ENCODE data around the gene HSPA1L. TPM values are rescaled to one million over a fixed set of nuclear protein-coding genes. Genes with fewer than 3 reads are reported as not detected.
A peak's percentile ranks its signal among the peaks of the same experiment; 100 is the strongest.

HSPA1L gene

GRCh38 chr6:31765559-31765909 is 49.5 kb downstream of the HSPA1L start:
- Histone ChIP-seq H3K4me1 (ENCODE audit: control insufficient read depth, insufficient read depth, low read length) (peaks cover 11% of the 10 kb centered on the region), H3K4me3 (ENCODE audit: low read length) (no peak overlapping the region), H3K9me3 (replicated peaks; ENCODE audit: low read length) (no peaks in the 10 kb centered on the region)

DNA sequence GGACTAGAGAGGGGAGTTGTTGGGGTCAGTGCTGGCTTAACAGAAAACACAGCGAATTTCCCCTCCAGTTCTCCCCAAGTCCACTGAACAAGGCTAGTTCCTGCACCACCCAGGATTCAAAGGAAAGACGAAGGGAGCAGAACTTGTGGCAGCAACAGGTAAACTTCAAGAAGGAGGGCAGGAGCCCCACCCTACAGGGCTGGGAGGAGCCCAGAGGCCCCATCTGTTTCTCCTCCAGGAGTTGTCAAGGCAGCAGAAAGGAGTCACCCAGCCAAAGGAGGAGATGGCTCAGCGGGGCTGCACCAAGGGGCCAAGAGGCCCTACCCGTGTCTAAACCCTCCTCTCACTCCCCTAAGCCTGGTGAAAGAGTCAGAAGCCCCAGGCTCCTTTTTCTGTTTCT is 50.9 kb downstream of the HSPA1L start:
- H3K4me3 ChIP-seq (ENCODE audit: low read length): no peak overlapping the region
- H3K9ac ChIP-seq (ENCODE audit: low read depth, low read length): no peak overlapping the region
- H3K36me3 ChIP-seq (ENCODE audit: insufficient read depth, low read length): peaks cover 17% of the 10 kb centered on the region
- H3K9me3 ChIP-seq (replicated peaks; ENCODE audit: low read length): no peaks in the 10 kb centered on the region
- H3K27me3 ChIP-seq (ENCODE audit: control insufficient read depth, insufficient read depth, low read length): no peaks in the 10 kb centered on the region
- no peak overlapping the region for H3K4me2 ChIP-seq (ENCODE audit: low read length)
- H3K4me1 ChIP-seq (ENCODE audit: control insufficient read depth, insufficient read depth, low read length): peaks cover 11% of the 10 kb centered on the region

More at GRCh38 chr6:31765559-31765909, 49.5 kb downstream of the HSPA1L start:
- no peaks in the 10 kb centered on the region for H3K27me3 ChIP-seq (ENCODE audit: control insufficient read depth, insufficient read depth, low read length)
- peaks cover 10% of the 10 kb centered on the region for H3K36me3 ChIP-seq (ENCODE audit: insufficient read depth, low read length)
- H3K9ac ChIP-seq (ENCODE audit: low read depth, low read length): no peak overlapping the region
- H3K4me2 ChIP-seq (ENCODE audit: low read length): no peak overlapping the region

- no peaks in the 10 kb centered on the region for H3K27me3 ChIP-seq (ENCODE audit: control insufficient read depth, insufficient read depth, low read length)
- no peaks in the 10 kb centered on the region for H3K9me3 ChIP-seq (replicated peaks; ENCODE audit: low read length)
- no peak overlapping the region for H3K4me3 ChIP-seq (ENCODE audit: low read length)
- H3K4me2 ChIP-seq (ENCODE audit: low read length): no peak overlapping the region
- no peak overlapping the region for H3K9ac ChIP-seq (ENCODE audit: low read depth, low read length)
- peaks cover 11% of the 10 kb centered on the region for H3K4me1 ChIP-seq (ENCODE audit: control insufficient read depth, insufficient read depth, low read length)
- peaks cover 17% of the 10 kb centered on the region for H3K36me3 ChIP-seq (ENCODE audit: insufficient read depth, low read length)
Observed at GRCh38 chr6:31763619-31763940, 51.5 kb downstream of the HSPA1L start.

- Histone ChIP-seq H3K9me3 (replicated peaks; ENCODE audit: low read length) (no peaks in the 10 kb centered on the region), H3K4me3 (ENCODE audit: low read length) (no peak overlapping the region), H3K4me2 (ENCODE audit: low read length) (no peak overlapping the region), H3K9ac (ENCODE audit: low read depth, low read length) (no peak overlapping the region), H3K4me1 (ENCODE audit: control insufficient read depth, insufficient read depth, low read length) (peaks cover 11% of the 10 kb centered on the region), H3K27me3 (ENCODE audit: control insufficient read depth, insufficient read depth, low read length) (no peaks in the 10 kb centered on the region), H3K36me3 (ENCODE audit: insufficient read depth, low read length) (peaks cover 17% of the 10 kb centered on the region)
Observed at GRCh38 chr6:31762878-31763618, 52.0 kb downstream of the HSPA1L start.

DNA sequence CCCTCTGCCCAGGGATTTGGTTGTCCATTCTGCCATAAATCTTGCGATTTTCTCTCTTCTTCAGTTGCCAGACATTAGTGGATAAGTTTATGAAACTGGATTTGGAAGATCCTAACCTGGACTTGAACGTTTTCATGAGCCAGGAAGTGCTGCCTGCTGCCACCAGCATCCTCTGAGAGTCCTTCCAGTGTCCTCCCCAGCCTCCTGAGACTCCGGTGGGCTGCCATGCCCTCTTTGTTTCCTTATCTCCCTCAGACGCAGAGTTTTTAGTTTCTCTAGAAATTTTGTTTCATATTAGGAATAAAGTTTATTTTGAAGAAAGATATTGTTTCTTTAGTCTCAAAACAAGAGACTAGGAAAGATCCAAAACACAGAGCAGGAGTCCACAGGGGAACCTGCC is 52.7 kb downstream of the HSPA1L start, which contains the start of gene SAPCD1:
Gene SAPCD1 (plus strand): TSS at position 301 of the 400 bp plus-strand sequence. CDS start 399 bp downstream, outside the sequence.
- Histone ChIP-seq H3K36me3 (ENCODE audit: insufficient read depth, low read length) (peaks cover 17% of the 10 kb centered on the region), H3K4me2 (ENCODE audit: low read length) (no peak within 1 kb of the TSS), H3K9ac (ENCODE audit: low read depth, low read length) (no peak within 1 kb of the TSS), H3K4me1 (ENCODE audit: control insufficient read depth, insufficient read depth, low read length) (peaks cover 11% of the 10 kb centered on the region), H3K9me3 (replicated peaks; ENCODE audit: low read length) (no peaks in the 10 kb centered on the region), H3K27me3 (ENCODE audit: control insufficient read depth, insufficient read depth, low read length) (no peaks in the 10 kb centered on the region), H3K4me3 (ENCODE audit: low read length) (no peak within 1 kb of the TSS)

DNA sequence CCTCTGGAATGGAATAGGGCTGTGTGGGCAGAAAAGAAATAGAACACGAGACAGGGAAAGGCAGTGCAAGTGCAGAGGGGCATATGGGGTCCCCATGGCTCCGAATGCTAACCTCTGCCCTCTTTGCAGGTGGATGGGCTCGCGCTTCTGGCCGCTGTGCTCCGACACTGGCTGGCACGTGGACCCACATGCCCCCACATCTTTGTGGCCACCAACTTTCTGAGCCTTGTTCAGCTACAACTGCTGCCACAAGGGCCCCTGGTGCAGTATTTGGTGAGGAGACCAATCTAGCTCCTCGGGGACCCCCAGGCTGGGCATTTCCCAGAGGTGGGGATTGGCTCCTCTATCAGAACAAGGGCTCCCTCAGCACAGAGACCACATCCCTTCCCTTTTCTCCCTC is 53.7 kb downstream of the HSPA1L start:
- H3K9ac ChIP-seq (ENCODE audit: low read depth, low read length): no peak overlapping the region
- H3K4me2 ChIP-seq (ENCODE audit: low read length): no peak overlapping the region
- no peaks in the 10 kb centered on the region for H3K9me3 ChIP-seq (replicated peaks; ENCODE audit: low read length)
- H3K36me3 ChIP-seq (ENCODE audit: insufficient read depth, low read length): peaks cover 17% of the 10 kb centered on the region
- H3K27me3 ChIP-seq (ENCODE audit: control insufficient read depth, insufficient read depth, low read length): no peaks in the 10 kb centered on the region
- H3K4me3 ChIP-seq (ENCODE audit: low read length): no peak overlapping the region
- H3K4me1 ChIP-seq (ENCODE audit: control insufficient read depth, insufficient read depth, low read length): peaks cover 8% of the 10 kb centered on the region

DNA sequence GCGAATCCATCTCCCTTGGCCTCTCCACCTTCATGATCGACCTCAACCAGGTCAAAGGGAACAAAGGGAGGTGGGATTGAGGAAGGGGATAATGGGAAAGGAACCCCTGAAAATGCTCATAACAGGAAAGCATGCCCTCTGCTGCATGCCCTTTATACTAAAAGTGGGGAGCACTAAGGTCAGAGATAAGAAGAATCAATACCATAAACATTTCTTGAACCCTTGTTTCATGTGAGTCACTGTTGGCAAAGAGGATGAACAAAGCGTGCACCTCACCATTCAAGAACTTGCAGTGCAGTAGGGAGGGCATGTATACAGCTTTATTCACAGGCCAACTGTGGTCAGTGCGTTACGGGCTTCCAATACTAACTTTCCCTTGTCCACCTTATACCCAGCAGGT is 54.3 kb downstream of the HSPA1L start:
- no peak overlapping the region for H3K4me3 ChIP-seq (ENCODE audit: low read length)
- H3K4me2 ChIP-seq (ENCODE audit: low read length): no peak overlapping the region
- no peaks in the 10 kb centered on the region for H3K27me3 ChIP-seq (ENCODE audit: control insufficient read depth, insufficient read depth, low read length)
- peaks cover 17% of the 10 kb centered on the region for H3K36me3 ChIP-seq (ENCODE audit: insufficient read depth, low read length)
- no peaks in the 10 kb centered on the region for H3K9me3 ChIP-seq (replicated peaks; ENCODE audit: low read length)
- peaks cover 5% of the 10 kb centered on the region for H3K4me1 ChIP-seq (ENCODE audit: control insufficient read depth, insufficient read depth, low read length)
- no peak overlapping the region for H3K9ac ChIP-seq (ENCODE audit: low read depth, low read length)

Small RNA genes within 50 kb of the gene (small RNA-seq; reads per million reads assigned to genes)
- not detected for gene MSH5-SAPCD1
- gene RF00019: not detected
- gene SAPCD1: not detected
- gene SNORD48: 34.5 reads per million, percentile 95 among the genes with 10 or more reads in this experiment
- not detected for gene SNORD52

Measured in skeletal muscle satellite cell (primary cell).